ENCODE data around the gene PHLDB3.
"Not testable (repeated sequence)": the region's sequence is repeated elsewhere in the genome, so short reads cannot be mapped to it uniquely, and the experiment has no call there.

Gene PHLDB3

GRCh38 chr19:43462383-43462782, 42.2 kb downstream of the PHLDB3 start:
- peak overlapping the region; percentile 36 for H3K4me3 Mint-ChIP-seq
- H3K36me3 Mint-ChIP-seq (ENCODE audit: low read depth), result no peaks in the 10 kb centered on the region
- H3K9me3 Mint-ChIP-seq, result no peaks in the 10 kb centered on the region
- peaks cover 18% of the 10 kb centered on the region for H3K4me1 Mint-ChIP-seq (ENCODE audit: low read depth)
- H3K27me3 Mint-ChIP-seq (ENCODE audit: low read depth), result peaks cover 4% of the 10 kb centered on the region
- H3K27ac Mint-ChIP-seq, result peak overlapping the region; percentile 3

- Mint-ChIP-seq H3K9me3 (no peaks in the 10 kb centered on the region), H3K27me3 (ENCODE audit: low read depth) (peaks cover 4% of the 10 kb centered on the region), H3K36me3 (ENCODE audit: low read depth) (no peaks in the 10 kb centered on the region), H3K4me1 (ENCODE audit: low read depth) (peaks cover 15% of the 10 kb centered on the region), H3K27ac (no peak overlapping the region), H3K4me3 (peak overlapping the region; percentile 39)
Measured at GRCh38 chr19:43461303-43461702, 43.2 kb downstream of the PHLDB3 start.

- Mint-ChIP-seq H3K9me3 (no peaks in the 10 kb centered on the region), H3K27ac (no peak overlapping the region), H3K4me1 (ENCODE audit: low read depth) (peaks cover 15% of the 10 kb centered on the region), H3K36me3 (ENCODE audit: low read depth) (no peaks in the 10 kb centered on the region), H3K27me3 (ENCODE audit: low read depth) (peaks cover 6% of the 10 kb centered on the region), H3K4me3 (no peak overlapping the region)
Measured at GRCh38 chr19:43460362-43461016, 44.1 kb downstream of the PHLDB3 start.

- H3K4me3 Mint-ChIP-seq, result no peak overlapping the region
- H3K27ac Mint-ChIP-seq, result no peak overlapping the region
- H3K27me3 Mint-ChIP-seq (ENCODE audit: low read depth), result peaks cover 12% of the 10 kb centered on the region
- peaks cover 4% of the 10 kb centered on the region for H3K4me1 Mint-ChIP-seq (ENCODE audit: low read depth)
- no peaks in the 10 kb centered on the region for H3K9me3 Mint-ChIP-seq
- H3K36me3 Mint-ChIP-seq (ENCODE audit: low read depth), result no peaks in the 10 kb centered on the region
Measured at GRCh38 chr19:43457809-43458208, 46.7 kb downstream of the PHLDB3 start.

- peaks cover 8% of the 10 kb centered on the region for H3K9me3 Mint-ChIP-seq
- H3K36me3 Mint-ChIP-seq (ENCODE audit: low read depth), result peaks cover 6% of the 10 kb centered on the region
- peaks cover 16% of the 10 kb centered on the region for H3K4me1 Mint-ChIP-seq (ENCODE audit: low read depth)
- H3K27ac Mint-ChIP-seq, result no peak overlapping the region
- H3K4me3 Mint-ChIP-seq, result no peak overlapping the region
- H3K27me3 Mint-ChIP-seq (ENCODE audit: low read depth), result peaks cover 12% of the 10 kb centered on the region
Measured at GRCh38 chr19:43455321-43456113, 49.0 kb downstream of the PHLDB3 start.

- peaks cover 6% of the 10 kb centered on the region for H3K36me3 Mint-ChIP-seq (ENCODE audit: low read depth)
- peaks cover 9% of the 10 kb centered on the region for H3K27me3 Mint-ChIP-seq (ENCODE audit: low read depth)
- H3K4me3 Mint-ChIP-seq, result no peak overlapping the region
- H3K9me3 Mint-ChIP-seq, result peaks cover 8% of the 10 kb centered on the region
- H3K27ac Mint-ChIP-seq, result no peak overlapping the region
- peaks cover 22% of the 10 kb centered on the region for H3K4me1 Mint-ChIP-seq (ENCODE audit: low read depth)
Measured at GRCh38 chr19:43454031-43454430, 50.5 kb downstream of the PHLDB3 start.

- Mint-ChIP-seq H3K9me3 (peaks cover 8% of the 10 kb centered on the region), H3K4me3 (no peak overlapping the region), H3K4me1 (ENCODE audit: low read depth) (peaks cover 24% of the 10 kb centered on the region), H3K27ac (no peak overlapping the region), H3K36me3 (ENCODE audit: low read depth) (peaks cover 6% of the 10 kb centered on the region), H3K27me3 (ENCODE audit: low read depth) (peaks cover 9% of the 10 kb centered on the region)
Measured at GRCh38 chr19:43452582-43452981, 52.0 kb downstream of the PHLDB3 start.

GRCh38 chr19:43450545-43450997, 54.0 kb downstream of the PHLDB3 start:
- peaks cover 8% of the 10 kb centered on the region for H3K9me3 Mint-ChIP-seq

GRCh38 chr19:43447655-43448054, 56.9 kb downstream of the PHLDB3 start:
- peaks cover 5% of the 10 kb centered on the region for H3K36me3 Mint-ChIP-seq (ENCODE audit: low read depth)
- H3K4me3 Mint-ChIP-seq, result no peak overlapping the region
- peaks cover 33% of the 10 kb centered on the region for H3K4me1 Mint-ChIP-seq (ENCODE audit: low read depth)
- H3K27me3 Mint-ChIP-seq (ENCODE audit: low read depth), result no peaks in the 10 kb centered on the region
- H3K27ac Mint-ChIP-seq, result no peak overlapping the region
- H3K9me3 Mint-ChIP-seq, result peaks cover 6% of the 10 kb centered on the region

More at GRCh38 chr19:43450545-43450997, 54.0 kb downstream of the PHLDB3 start:
- H3K4me3 Mint-ChIP-seq, result peak overlapping the region; percentile 7
- peak overlapping the region; percentile 76 for H3K27ac Mint-ChIP-seq
- peaks cover 7% of the 10 kb centered on the region for H3K27me3 Mint-ChIP-seq (ENCODE audit: low read depth)
- H3K36me3 Mint-ChIP-seq (ENCODE audit: low read depth), result peaks cover 6% of the 10 kb centered on the region
- peaks cover 30% of the 10 kb centered on the region for H3K4me1 Mint-ChIP-seq (ENCODE audit: low read depth)

GRCh38 chr19:43446746-43447489, 57.6 kb downstream of the PHLDB3 start:
- H3K27ac Mint-ChIP-seq, result no peak overlapping the region
- H3K4me1 Mint-ChIP-seq (ENCODE audit: low read depth), result peaks cover 30% of the 10 kb centered on the region
- H3K9me3 Mint-ChIP-seq, result no peaks in the 10 kb centered on the region
- no peak overlapping the region for H3K4me3 Mint-ChIP-seq
- no peaks in the 10 kb centered on the region for H3K27me3 Mint-ChIP-seq (ENCODE audit: low read depth)
- H3K36me3 Mint-ChIP-seq (ENCODE audit: low read depth), result no peaks in the 10 kb centered on the region

- H3K4me3 Mint-ChIP-seq, result no peak overlapping the region
- peaks cover 25% of the 10 kb centered on the region for H3K4me1 Mint-ChIP-seq (ENCODE audit: low read depth)
- no peak overlapping the region for H3K27ac Mint-ChIP-seq
- H3K36me3 Mint-ChIP-seq (ENCODE audit: low read depth), result no peaks in the 10 kb centered on the region
- no peaks in the 10 kb centered on the region for H3K9me3 Mint-ChIP-seq
- H3K27me3 Mint-ChIP-seq (ENCODE audit: low read depth), result no peaks in the 10 kb centered on the region
Measured at GRCh38 chr19:43445426-43445825, 59.1 kb downstream of the PHLDB3 start.

GRCh38 chr19:43444531-43445287, 59.8 kb downstream of the PHLDB3 start:
- Mint-ChIP-seq H3K27ac (no peak overlapping the region), H3K36me3 (ENCODE audit: low read depth) (no peaks in the 10 kb centered on the region), H3K27me3 (ENCODE audit: low read depth) (no peaks in the 10 kb centered on the region), H3K9me3 (no peaks in the 10 kb centered on the region), H3K4me1 (ENCODE audit: low read depth) (peaks cover 26% of the 10 kb centered on the region), H3K4me3 (no peak overlapping the region)

- H3K27ac Mint-ChIP-seq; H3K4me3 Mint-ChIP-seq; H3K27me3 Mint-ChIP-seq (ENCODE audit: low read depth); H3K9me3 Mint-ChIP-seq; H3K36me3 Mint-ChIP-seq (ENCODE audit: low read depth): not testable (repeated sequence)
- peaks cover 25% of the 10 kb centered on the region for H3K4me1 Mint-ChIP-seq (ENCODE audit: low read depth)
Measured at GRCh38 chr19:43444091-43444490, 60.5 kb downstream of the PHLDB3 start.

GRCh38 chr19:43441716-43442115, 62.8 kb downstream of the PHLDB3 start:
- H3K9me3 Mint-ChIP-seq, result no peaks in the 10 kb centered on the region
- H3K27me3 Mint-ChIP-seq (ENCODE audit: low read depth), result no peaks in the 10 kb centered on the region
- no peak overlapping the region for H3K4me3 Mint-ChIP-seq
- H3K36me3 Mint-ChIP-seq (ENCODE audit: low read depth), result peaks cover 7% of the 10 kb centered on the region
- peak overlapping the region; percentile 22 for H3K27ac Mint-ChIP-seq
- peaks cover 34% of the 10 kb centered on the region for H3K4me1 Mint-ChIP-seq (ENCODE audit: low read depth)

Measured in T-helper 1 cell treated with Interleukin-12 subunit alpha and Interleukin-12 subunit beta and Interleukin-4 antibody, amounts not matched to agents 30 μg/mL and 1 μg/mL, for 36 hours (primary cell).